Stomach (tissue), 4 donors: Measurements from ENCODE around the gene MAPKAPK2.

Experiments used
- EP300 ChIP-seq: sonication (generic); formaldehyde crosslinking; IDR thresholded peaks from one replicate; pipeline ENCODE4 v1.6.1; 2017; ENCODE audit warnings: antibody characterized with exemption
- POLR2A ChIP-seq, 4 donors: fragments of 450-650 bp; IDR thresholded peaks; one replicate each; pipeline ENCODE4 v1.6.1; 2016; ENCODE audit warnings: antibody characterized with exemption in 4 of 4, control low read depth in 2 of 4, mild to moderate bottlenecking in 1 of 4, moderate library complexity in 1 of 4
- POLR2AphosphoS5 ChIP-seq, 3 donors: sonication (generic); formaldehyde crosslinking; IDR thresholded peaks; one replicate each; pipeline ENCODE4 v1.6.1; 2016; ENCODE audit warnings: antibody characterized with exemption in 3 of 3
- TF ChIP-seq, protein P1 (sequence below), 7 experiments: fragments of 450-650 bp in 4 of 7; fragments of 200-600 bp in 3 of 7; sonication (generic) in 3 of 7; IDR thresholded peaks; one replicate each; pipeline ENCODE4 v1.5.1; 2016 to 2019; ENCODE audit warnings: antibody characterized with exemption in 7 of 7, control low read depth in 2 of 7, mild to moderate bottlenecking in 1 of 7

DNA sequence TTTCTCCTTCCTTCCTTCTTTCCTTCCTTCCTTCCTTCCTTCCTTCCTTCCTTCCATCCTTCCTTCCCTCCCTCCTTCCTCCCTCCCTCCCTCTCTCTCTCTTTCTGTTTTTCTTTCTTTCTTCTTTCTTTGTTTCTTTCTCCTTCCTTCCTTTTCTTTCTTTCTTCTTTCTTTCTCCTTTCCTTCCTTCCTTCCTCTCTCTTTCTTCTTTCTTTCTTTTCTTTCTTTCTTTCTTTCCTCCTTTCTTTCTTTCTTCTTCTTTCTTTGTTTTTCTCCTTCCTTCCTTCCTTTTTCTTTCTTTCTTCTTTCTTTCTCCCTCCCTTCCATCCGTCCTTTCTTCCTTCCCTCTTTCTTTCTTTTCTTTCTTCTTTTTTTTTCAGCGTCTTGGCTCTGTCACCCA is 67.8 kb downstream of the MAPKAPK2 start:
- TF ChIP-seq, protein P1, sequence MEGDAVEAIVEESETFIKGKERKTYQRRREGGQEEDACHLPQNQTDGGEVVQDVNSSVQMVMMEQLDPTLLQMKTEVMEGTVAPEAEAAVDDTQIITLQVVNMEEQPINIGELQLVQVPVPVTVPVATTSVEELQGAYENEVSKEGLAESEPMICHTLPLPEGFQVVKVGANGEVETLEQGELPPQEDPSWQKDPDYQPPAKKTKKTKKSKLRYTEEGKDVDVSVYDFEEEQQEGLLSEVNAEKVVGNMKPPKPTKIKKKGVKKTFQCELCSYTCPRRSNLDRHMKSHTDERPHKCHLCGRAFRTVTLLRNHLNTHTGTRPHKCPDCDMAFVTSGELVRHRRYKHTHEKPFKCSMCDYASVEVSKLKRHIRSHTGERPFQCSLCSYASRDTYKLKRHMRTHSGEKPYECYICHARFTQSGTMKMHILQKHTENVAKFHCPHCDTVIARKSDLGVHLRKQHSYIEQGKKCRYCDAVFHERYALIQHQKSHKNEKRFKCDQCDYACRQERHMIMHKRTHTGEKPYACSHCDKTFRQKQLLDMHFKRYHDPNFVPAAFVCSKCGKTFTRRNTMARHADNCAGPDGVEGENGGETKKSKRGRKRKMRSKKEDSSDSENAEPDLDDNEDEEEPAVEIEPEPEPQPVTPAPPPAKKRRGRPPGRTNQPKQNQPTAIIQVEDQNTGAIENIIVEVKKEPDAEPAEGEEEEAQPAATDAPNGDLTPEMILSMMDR (IDR thresholded peaks at IDR 0.05) = no peak
- TF ChIP-seq EP300 (no peak), POLR2A (IDR thresholded peaks at IDR 0.05) (no peak), POLR2AphosphoS5 (IDR thresholded peaks at IDR 0.05) (no peak)
